A549 (cell line): ENCODE data around the gene APAF1. TPM values are rescaled to one million over a fixed set of nuclear protein-coding genes. Genes with fewer than 3 reads are reported as not detected.

Experiments
- ATAC-seq, 2 experiments: fragments of 200-7000 bp in 1 of 2; fragments of >200 bp in 1 of 2; cut with Nextera tagmentation in 1 of 2; cut with Tn5 transposase in 1 of 2; 3 replicates each; pipeline versions ENCODE4 v1.8.0 to v1.9.1; 2018 to 2020; ENCODE audit warnings: mild to moderate bottlenecking in 1 of 2, moderate library complexity in 1 of 2
- CTCF ChIA-PET: fragments of 300-600 bp; sonication (Branson Sonifier 250); formaldehyde crosslinking; extraction: SDS; loops from one replicate; lab custom pipeline; 2021; ENCODE audit warnings: antibody characterized with exemption, inconsistent platforms; lab: Yijun Ruan, JAX
- POLR2A ChIA-PET: fragments of 350-600 bp; formaldehyde crosslinking; extraction: SDS; loops from one replicate; lab custom pipeline; 2021; ENCODE audit warnings: antibody characterized with exemption, inconsistent platforms; lab: Yijun Ruan, JAX
- DNase-seq, 2 experiments: peaks; one replicate each; pipeline versions ENCODE4 v3.0.0 to v3.0.0-alpha.2; 2011 to 2016; ENCODE audit warnings: low read depth in 1 of 2, low spot score in 1 of 2
- FAIRE-seq: peaks from 2 replicates; lab custom pipeline; 2011; peaks lifted over from hg19 to GRCh38; lab: Jason Lieb, UNC
- H3K27ac ChIP-seq, 2 experiments: fragments of >200 bp; sonication (Bioruptor Twin); formaldehyde crosslinking; 3 replicates each; pipeline ENCODE4 v1.5.1; 2016 to 2017
- H3K4me1 ChIP-seq: fragments of >200 bp; sonication (Bioruptor Twin); formaldehyde crosslinking; 3 replicates; pipeline ENCODE4 v1.6.1; 2016
- H3K4me2 ChIP-seq: fragments of >200 bp; sonication (Bioruptor Twin); formaldehyde crosslinking; 3 replicates; pipeline ENCODE4 v1.6.1; 2016
- H3K4me3 ChIP-seq: fragments of >200 bp; sonication (Bioruptor Twin); formaldehyde crosslinking; 3 replicates; pipeline ENCODE4 v1.5.1; 2016
- H3K9me3 ChIP-seq: fragments of >200 bp; sonication (Bioruptor Twin); formaldehyde crosslinking; 3 replicates; pipeline ENCODE4 v1.6.1; 2016
- CBX8 ChIP-seq: fragments of 200-600 bp; sonication (generic); IDR thresholded peaks from 2 replicates; pipeline ENCODE4 v1.6.1; 2016
- CHD2 ChIP-seq: fragments of 150-350 bp; IDR thresholded peaks from 2 replicates; pipeline ENCODE4 v1.6.1; 2014; ENCODE audit warnings: low read length; ENCODE audit not compliant: partially characterized antibody
- EHF ChIP-seq: fragments of 250-450 bp; sonication (Bioruptor Pico); IDR thresholded peaks from 2 replicates; pipeline ENCODE4 v1.5.0; 2020; ENCODE audit warnings: mild to moderate bottlenecking
- EP300 ChIP-seq, 2 experiments: fragments of >200 bp; sonication (Bioruptor Twin); formaldehyde crosslinking; IDR thresholded peaks; 2 replicates in 1 of 2; 3 replicates in 1 of 2; pipeline ENCODE4 v1.6.1; 2016 to 2017
- FOSL2 ChIP-seq, 2 experiments: fragments of 450-650 bp in 1 of 2; fragments of >200 bp in 1 of 2; sonication (Bioruptor Twin) in 1 of 2; formaldehyde crosslinking; IDR thresholded peaks; 2 replicates each; pipeline versions ENCODE4 v1.5.0 to v1.6.1; 2016 to 2020; ENCODE audit warnings: mild to moderate bottlenecking in 1 of 2, moderate library complexity in 1 of 2
- GATA3 ChIP-seq: IDR thresholded peaks from 2 replicates; pipeline ENCODE4 v1.6.1; 2012; ENCODE audit warnings: borderline replicate concordance
- HOXB13 ChIP-seq: fragments of 250-450 bp; sonication (Bioruptor Pico); IDR thresholded peaks from 2 replicates; pipeline ENCODE4 v1.5.0; 2020; ENCODE audit warnings: low read depth, mild to moderate bottlenecking, moderate library complexity
- HOXB5 ChIP-seq: fragments of 250-450 bp; sonication (Bioruptor Pico); IDR thresholded peaks from 2 replicates; pipeline ENCODE4 v1.5.0; 2020; ENCODE audit warnings: mild to moderate bottlenecking, moderate library complexity
- JUN ChIP-seq, 2 experiments: fragments of >200 bp; sonication (Bioruptor Twin); formaldehyde crosslinking; IDR thresholded peaks; 2 replicates in 1 of 2; 3 replicates in 1 of 2; pipeline ENCODE4 v1.6.1; 2016 to 2017
- JUNB ChIP-seq: fragments of >200 bp; sonication (Bioruptor Twin); formaldehyde crosslinking; IDR thresholded peaks from 2 replicates; pipeline ENCODE4 v1.6.1; 2016
- KDM5A ChIP-seq: fragments of 200-600 bp; sonication (generic); IDR thresholded peaks from 2 replicates; pipeline ENCODE4 v1.6.1; 2016; ENCODE audit warnings: antibody characterized with exemption, mild to moderate bottlenecking
- NFE2L2 ChIP-seq: fragments of 150-350 bp; conservative IDR thresholded peaks from 2 replicates; pipeline ENCODE4 v1.6.1; 2014; ENCODE audit warnings: low read length
- POLR2A ChIP-seq: IDR thresholded peaks from 2 replicates; pipeline ENCODE4 v1.6.1; 2012; ENCODE audit warnings: mild to moderate bottlenecking, low read length
- POLR2AphosphoS2 ChIP-seq: conservative IDR thresholded peaks from 2 replicates; pipeline ENCODE4 v1.6.1; 2012; ENCODE audit warnings: low read length, improper control_type of control experiment, inconsistent platforms
- RNF2 ChIP-seq: fragments of 200-600 bp; sonication (generic); IDR thresholded peaks from 2 replicates; pipeline ENCODE4 v1.6.1; 2016; ENCODE audit warnings: low read depth, mild to moderate bottlenecking, antibody characterized with exemption, moderate library complexity, borderline replicate concordance
- SMC3 ChIP-seq: fragments of >200 bp; sonication (Bioruptor Twin); formaldehyde crosslinking; IDR thresholded peaks from 3 replicates; pipeline ENCODE4 v1.6.1; 2018; ENCODE audit warnings: inconsistent platforms
- SREBF2 ChIP-seq: fragments of 450-650 bp; IDR thresholded peaks from 2 replicates; pipeline ENCODE4 v1.6.1; 2014; ENCODE audit warnings: mild to moderate bottlenecking, moderate library complexity
- TFCP2L1 ChIP-seq: fragments of 250-450 bp; sonication (Bioruptor Pico); IDR thresholded peaks from 2 replicates; pipeline ENCODE4 v1.5.0; 2021; ENCODE audit warnings: mild to moderate bottlenecking
- ZC3H11A ChIP-seq: fragments of 450-650 bp; IDR thresholded peaks from 2 replicates; pipeline ENCODE4 v1.6.1; 2014; ENCODE audit warnings: antibody characterized with exemption, mild to moderate bottlenecking
- ZFP36 ChIP-seq: fragments of 450-650 bp; IDR thresholded peaks from 2 replicates; pipeline ENCODE4 v1.6.1; 2014; ENCODE audit warnings: borderline replicate concordance; ENCODE audit not compliant: partially characterized antibody
- ZNF302 ChIP-seq: fragments of 250-450 bp; sonication (Bioruptor Pico); IDR thresholded peaks from 2 replicates; pipeline ENCODE4 v1.9.0; 2021; ENCODE audit warnings: inconsistent platforms, mild to moderate bottlenecking, moderate library complexity
- WGBS: methylation state at CpG from one replicate; pipeline ENCODE4 v1.1.6; 2017; ENCODE audit errors: missing lambda C conversion rate; 5-methylcytosine and 5-hydroxymethylcytosine counted together
- polyA plus RNA-seq, 4 experiments: library from polyadenylated mRNA; depleted of rRNA in 3 of 4; stranded (reverse); fragments of >200 nt; fragmentation: RNase III in 1 of 4; extraction: RNeasy Plus Mini Kit Qiagen cat#74134 plus additional on column Dnase treatment in 1 of 4; gene quantifications; 2 replicates in 3 of 4; 3 replicates in 1 of 4; pipeline ENCODE4 v1.2.3, GENCODE V29; 2011 to 2017
- TF ChIP-seq, protein P1 (sequence below): fragments of 450-650 bp; IDR thresholded peaks from 2 replicates; pipeline ENCODE4 v1.6.1; 2014; ENCODE audit warnings: antibody characterized with exemption
- TF ChIP-seq, protein P2 (sequence below): IDR thresholded peaks from 2 replicates; pipeline ENCODE4 v1.6.1; 2012

APAF1 gene
- polyA plus RNA-seq, 2 of the 4 experiments (the other 2 are of a cell fraction): 13.2 to 15.7 TPM

DNA sequence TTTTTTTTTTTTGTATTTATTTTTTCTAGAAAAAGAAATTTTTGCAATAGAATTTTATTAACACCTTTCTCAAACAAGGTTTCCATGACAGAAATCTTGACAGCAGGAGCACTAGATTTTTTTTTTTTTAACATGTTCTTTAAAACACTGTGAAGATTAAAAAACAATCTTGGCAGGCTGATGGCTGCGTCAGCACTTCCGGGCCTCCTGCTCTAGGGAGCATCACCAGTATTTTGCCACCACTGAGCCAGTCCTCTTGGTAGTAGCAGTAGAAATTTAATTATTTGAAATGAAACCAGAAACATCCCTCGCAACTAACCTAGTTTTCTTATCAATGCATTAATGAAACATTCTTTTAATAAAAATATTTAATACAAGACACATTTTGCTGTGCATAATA is 99.6 kb downstream of the APAF1 start:
- no peak for ATAC-seq
- no peak for TF ChIP-seq TFCP2L1 (CRISPR knock-in tag)
- no peak for TF ChIP-seq RNF2
- no peak for TF ChIP-seq JUN (IDR thresholded peaks at IDR 0.05)
- no peak for TF ChIP-seq POLR2AphosphoS2
- no peak for TF ChIP-seq HOXB13 (CRISPR knock-in tag)
- TF ChIP-seq ZFP36: no peak
- TF ChIP-seq HOXB5 (CRISPR knock-in tag): no peak
- TF ChIP-seq, protein P1, sequence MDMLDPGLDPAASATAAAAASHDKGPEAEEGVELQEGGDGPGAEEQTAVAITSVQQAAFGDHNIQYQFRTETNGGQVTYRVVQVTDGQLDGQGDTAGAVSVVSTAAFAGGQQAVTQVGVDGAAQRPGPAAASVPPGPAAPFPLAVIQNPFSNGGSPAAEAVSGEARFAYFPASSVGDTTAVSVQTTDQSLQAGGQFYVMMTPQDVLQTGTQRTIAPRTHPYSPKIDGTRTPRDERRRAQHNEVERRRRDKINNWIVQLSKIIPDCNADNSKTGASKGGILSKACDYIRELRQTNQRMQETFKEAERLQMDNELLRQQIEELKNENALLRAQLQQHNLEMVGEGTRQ: no peak
- TF ChIP-seq CHD2: no peak
- no peak for TF ChIP-seq SMC3
- TF ChIP-seq POLR2A: no peak
- TF ChIP-seq CBX8: no peak
- no peak for TF ChIP-seq EP300 (IDR thresholded peaks at IDR 0.05)
- no peak for TF ChIP-seq EHF (CRISPR knock-in tag)
- TF ChIP-seq, protein P2, sequence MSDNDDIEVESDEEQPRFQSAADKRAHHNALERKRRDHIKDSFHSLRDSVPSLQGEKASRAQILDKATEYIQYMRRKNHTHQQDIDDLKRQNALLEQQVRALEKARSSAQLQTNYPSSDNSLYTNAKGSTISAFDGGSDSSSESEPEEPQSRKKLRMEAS: no peak
- TF ChIP-seq ZNF302: no peak
- no peak for TF ChIP-seq JUNB
- no peak for TF ChIP-seq GATA3
- TF ChIP-seq SREBF2: no peak
- Histone ChIP-seq H3K4me1 (no peaks in the 10 kb centered on the region), H3K4me2 (no peak overlapping the region), H3K27ac (no peak overlapping the region), H3K4me3 (no peak overlapping the region), H3K9me3 (no peaks in the 10 kb centered on the region)
- 89% methylated on average over 3 of the region's 3 CpGs for WGBS
- POLR2A ChIA-PET: no interaction called here
- no peak for DNase-seq
- FAIRE-seq: no peak
- CTCF ChIA-PET: no interaction called here

DNA sequence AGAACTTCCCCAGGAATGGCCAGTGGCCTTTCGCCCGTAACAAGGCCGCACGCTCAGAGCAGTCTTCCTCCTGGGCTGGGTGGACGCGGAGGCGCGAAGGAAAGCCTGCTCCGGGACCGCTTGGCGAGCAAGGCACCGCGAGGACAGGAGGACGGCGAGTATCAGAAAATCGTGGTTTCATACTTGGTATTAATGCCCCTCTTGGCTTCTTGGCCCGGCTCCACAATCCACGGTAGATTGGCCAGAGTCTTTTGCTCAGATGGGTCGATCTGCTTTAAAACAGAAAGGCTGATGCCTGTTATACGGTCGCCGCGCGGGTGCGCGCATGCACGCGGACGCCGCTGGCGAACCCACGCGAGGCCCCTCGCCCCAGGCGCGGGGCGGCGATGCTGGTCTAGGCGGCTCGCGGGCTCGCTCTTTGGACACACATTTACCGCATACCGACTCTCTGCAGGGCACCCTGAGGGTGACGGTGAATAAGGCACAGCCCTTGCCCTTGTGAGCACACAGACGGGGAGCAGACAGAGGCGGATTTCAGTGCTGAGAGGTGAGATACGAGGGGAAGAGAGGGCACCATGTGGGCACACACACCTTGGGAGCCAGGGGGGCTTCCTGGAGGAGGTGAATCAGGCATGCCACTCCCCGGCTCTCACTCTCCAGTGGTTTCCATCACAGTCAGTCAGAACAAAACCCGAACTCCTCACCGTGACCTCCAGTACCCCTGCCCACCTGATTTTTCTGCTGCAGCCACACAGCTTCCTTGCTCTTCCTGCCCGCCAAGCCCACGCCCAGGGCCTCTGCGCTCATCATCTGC is 100.7 kb downstream of the APAF1 start:
- Histone ChIP-seq H3K4me2 (peak overlapping the region; percentile 61), H3K4me3 (peak overlapping the region; percentile 37), H3K4me1 (no peaks in the 10 kb centered on the region), H3K27ac (peak overlapping the region in 1 of 2 experiments; percentile 47; a peak in 1 of 6 replicates), H3K9me3 (no peaks in the 10 kb centered on the region)
- TF ChIP-seq, protein P2: peak; percentile 37
- TF ChIP-seq ZNF302 (no peak), ZC3H11A (no peak)
- FAIRE-seq: no peak
- 66% methylated on average over 49 of the region's 54 CpGs for WGBS
- CTCF ChIA-PET: no interaction called here
- no peak for DNase-seq
- peak; percentile 16 to 43; a peak in 3 of 6 replicates for ATAC-seq
- POLR2A ChIA-PET: no interaction called here

DNA sequence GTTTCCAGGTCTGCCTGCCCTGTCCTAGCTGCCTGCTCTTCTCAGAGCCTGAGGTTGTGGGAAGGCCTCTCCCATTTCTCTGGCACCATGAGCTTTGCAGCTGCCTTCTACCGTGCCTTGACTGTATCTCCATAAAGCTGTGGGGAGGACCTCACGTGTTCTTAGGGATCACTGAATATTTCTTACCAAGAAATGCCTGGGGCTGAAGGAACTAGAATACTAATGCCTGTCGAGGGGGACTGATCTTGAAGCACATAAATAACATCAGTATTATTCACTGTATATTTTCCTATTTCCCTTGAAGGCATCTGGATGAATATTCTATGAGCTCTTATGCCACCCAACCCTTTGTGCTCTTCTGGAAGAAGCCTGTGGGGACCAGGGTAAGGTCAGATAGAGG is 103.4 kb downstream of the APAF1 start:
- ChIA-PET POLR2A (no interaction called here), CTCF (interaction anchor here (1.3 kb wide), 1 partner anchor 9 kb away, joined by 5 read pairs; no protein-coding TSS in a partner anchor)
- no peak for TF ChIP-seq NFE2L2
- no peak overlapping the region for H3K4me2 ChIP-seq
- peaks cover 11% of the 10 kb centered on the region for H3K4me1 ChIP-seq
- H3K4me3 ChIP-seq: no peak overlapping the region
- H3K27ac ChIP-seq: no peak overlapping the region
- no peak for DNase-seq
- WGBS: 44% methylated on average over 3 of the region's 3 CpGs
- FAIRE-seq: no peak
- no peak for ATAC-seq
- no peaks in the 10 kb centered on the region for H3K9me3 ChIP-seq

DNA sequence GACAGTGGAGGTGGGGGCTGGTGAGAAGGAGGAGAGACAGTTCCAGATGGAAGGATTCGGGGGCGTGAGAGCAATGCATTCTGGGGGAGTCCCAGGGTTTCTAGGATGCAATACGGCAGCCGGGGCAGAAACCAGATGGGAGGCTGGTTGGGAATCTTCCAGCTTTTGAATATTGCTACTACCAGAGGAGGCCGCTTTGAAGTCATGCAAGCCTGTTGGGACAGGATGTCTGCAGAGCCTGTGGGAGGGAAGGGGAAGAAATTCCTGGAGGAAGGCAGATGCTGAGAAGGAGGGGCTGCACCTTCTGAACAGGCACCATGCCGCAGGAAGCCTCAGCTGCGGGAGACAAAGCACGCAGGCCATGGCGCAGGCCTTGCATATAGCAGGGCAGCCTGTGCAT is 105.4 kb downstream of the APAF1 start:
- H3K9me3 ChIP-seq: no peaks in the 10 kb centered on the region
- peaks cover 26% of the 10 kb centered on the region for H3K4me1 ChIP-seq
- DNase-seq (no peak), ATAC-seq (no peak), FAIRE-seq (no peak)
- POLR2A ChIA-PET: no interaction called here
- TF ChIP-seq KDM5A: no peak
- no peak for TF ChIP-seq FOSL2 (IDR thresholded peaks at IDR 0.05)
- no peak for TF ChIP-seq FOSL2 (CRISPR knock-in tag; IDR thresholded peaks at IDR 0.05)
- TF ChIP-seq JUNB: no peak
- no peak for TF ChIP-seq POLR2A
- no peak overlapping the region for H3K4me3 ChIP-seq
- no peak overlapping the region for H3K4me2 ChIP-seq
- 86% methylated on average over 9 of the region's 9 CpGs for WGBS
- H3K27ac ChIP-seq: no peak overlapping the region
- CTCF ChIA-PET: interaction anchor here (1.0 to 2.5 kb wide), 4 partner anchors 8 to 249 kb away, joined by 3 to 9 read pairs (median 5); no protein-coding TSS in a partner anchor
